AG08396 (cell line): ENCODE results near the gene VPS26C.
"Not testable (repeated sequence)": the region's sequence is repeated elsewhere in the genome, so short reads cannot be mapped to it uniquely, and the experiment has no call there.

Source experiments
- DNase-seq: peaks from one replicate; pipeline ENCODE4 v3.0.0; 2012; ENCODE audit warnings: low spot score, mixed read lengths

Gene VPS26C

DNA sequence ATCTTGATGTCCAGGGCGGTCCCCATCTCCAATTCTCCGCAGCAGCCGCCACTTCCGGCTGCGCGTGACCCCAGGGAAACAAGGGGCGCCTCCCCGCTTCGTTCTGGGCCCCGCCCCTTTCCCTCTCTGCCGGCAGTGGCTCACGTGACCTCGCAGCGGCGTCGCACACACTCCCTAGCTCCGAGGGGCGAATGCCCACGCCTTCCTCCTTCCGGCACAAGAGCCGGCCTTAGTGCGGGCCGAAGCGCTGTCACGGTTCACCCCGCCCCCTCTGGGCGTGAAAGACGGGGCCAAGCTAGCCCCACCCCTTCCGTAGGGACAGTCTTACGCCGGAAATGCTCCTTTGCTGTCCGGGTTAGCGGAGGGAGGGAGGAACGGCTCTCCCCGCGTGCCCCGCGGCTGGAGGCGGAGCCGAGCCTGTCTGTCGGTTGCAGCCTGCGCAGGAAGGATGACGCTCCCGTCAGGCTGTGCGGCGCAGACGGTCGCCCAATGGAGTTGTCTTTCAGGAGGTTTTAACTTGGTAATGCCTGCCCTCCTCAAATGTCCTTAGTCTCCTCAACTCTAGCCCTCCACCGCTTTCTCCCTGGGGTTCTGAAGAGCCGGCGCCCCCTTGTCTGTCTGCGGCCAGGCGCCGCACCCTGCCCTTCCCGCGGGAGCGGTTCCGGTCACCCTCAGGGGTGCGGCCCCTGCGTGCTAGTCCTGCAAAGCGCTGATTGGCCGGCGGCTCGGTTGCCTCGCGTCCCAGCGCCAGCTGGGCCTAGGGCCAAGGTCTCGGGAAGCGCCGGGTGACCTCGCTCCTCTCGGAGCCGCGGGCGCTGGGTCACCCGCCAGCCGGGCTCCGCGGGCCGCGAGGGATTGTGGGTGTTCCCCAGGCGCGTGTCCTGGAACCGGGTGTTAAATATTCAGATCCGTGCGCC, at the start of gene VPS26C:
TSS of gene VPS26C (minus strand) at position 66 of the 917 bp plus-strand sequence. CDS start at position 26, 40 bp downstream.
- DNase-seq, result peak; percentile 94

DNA sequence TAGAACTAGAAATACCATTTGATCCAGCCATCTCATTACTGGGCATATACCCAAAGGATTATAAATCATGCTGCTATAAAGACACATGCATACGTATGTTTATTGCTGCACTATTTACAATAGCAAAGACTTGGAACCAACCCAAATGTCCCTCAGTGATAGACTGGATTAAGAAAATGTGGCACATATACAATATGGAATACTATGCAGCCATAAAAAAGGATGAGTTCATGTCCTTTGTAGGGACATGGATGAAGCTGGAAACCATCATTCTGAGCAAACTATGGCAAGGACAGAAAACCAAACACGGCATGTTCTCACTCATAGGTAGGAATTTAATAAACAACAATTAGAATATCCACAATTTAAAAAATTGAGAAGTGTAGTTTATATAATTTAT, 48.9 kb upstream of the VPS26C start:
- DNase-seq, result not testable (repeated sequence)

DNA sequence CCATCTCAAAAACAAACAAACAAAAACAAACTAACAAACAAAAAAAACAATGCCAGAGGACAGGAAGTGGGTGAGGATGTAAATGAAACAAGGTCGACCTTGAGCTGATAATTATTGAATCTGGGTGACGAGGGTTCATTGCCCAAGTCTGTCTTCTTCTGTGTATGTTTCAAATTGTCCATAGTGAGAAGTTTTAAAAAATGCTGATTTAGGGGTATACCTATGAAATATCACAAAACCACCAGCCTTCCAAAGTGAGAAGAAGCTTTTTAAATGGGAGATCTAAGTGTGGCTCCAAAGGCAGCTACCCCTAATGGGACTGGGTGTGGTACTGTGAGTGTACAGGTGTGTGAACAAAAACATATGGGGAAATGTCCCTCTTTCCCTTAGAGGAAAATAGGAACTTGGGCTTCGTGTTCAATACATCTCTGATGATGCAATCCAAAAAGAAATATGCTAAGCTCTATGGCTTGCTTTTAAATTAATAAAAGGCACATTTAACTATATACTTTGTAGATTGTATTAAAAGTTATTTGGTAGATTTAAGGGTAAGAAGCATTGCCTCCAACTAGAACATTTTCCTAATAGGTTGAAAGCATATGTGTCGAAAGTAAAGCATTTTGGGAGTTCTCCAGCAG, 33.1 kb upstream of the VPS26C start:
- no peak for DNase-seq

DNA sequence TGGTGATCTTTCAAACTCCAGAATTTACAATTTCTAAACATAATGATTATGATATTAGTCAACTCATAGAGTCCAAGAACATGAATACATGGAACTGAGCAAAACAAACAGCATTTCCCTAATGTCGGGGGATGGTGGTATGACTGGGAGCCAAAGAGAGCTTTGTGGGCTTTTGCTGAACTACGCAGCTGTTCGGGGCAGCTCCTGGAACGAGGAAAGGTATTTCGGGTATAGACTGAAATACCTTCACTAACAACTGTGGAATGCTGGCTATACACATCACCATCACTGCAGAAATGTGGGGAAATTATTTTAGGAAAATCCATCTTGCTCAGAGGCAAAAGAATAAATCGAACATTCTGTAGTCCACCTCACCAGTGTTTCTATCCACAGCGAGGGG, 30.2 kb upstream of the VPS26C start:
- DNase-seq, result no peak

DNA sequence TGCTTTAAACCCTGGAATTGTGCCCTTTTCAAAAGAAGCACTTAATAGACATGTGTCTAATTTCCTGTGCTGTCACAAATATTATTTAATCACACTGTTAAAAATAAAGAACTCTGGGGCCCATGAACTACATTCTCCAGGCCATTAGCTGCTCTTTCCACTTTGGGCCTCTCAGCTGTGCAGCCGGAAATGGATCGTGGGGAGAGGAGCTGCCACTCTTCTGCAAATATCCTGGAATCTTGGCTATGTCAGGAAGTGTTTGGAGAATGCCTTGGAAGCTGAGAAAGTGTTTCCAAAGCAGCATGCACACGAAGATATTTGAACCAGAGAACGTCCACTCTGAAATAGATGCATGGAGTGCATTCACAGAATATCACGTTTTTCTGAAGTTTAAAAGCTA, 27.5 kb upstream of the VPS26C start:
- no peak for DNase-seq

DNA sequence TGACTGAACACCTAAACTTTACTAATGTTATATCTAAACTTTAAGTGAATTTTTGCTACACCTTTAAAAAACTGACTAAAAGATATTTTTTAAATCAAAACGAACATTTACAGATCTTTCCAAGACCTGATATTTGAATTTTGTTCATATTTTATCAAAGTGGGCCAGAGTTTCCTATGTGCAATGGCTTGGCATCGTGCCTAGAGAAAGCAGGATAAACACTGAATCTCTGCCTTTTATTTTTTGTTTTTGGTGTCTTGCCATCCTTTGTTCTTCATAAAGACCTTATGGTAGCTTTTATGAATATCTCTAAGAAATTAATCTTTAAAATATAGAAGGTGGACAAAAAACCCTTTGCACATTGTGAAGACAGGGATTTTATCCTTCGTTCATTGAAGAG, 25.8 kb upstream of the VPS26C start:
- DNase-seq, result no peak

DNA sequence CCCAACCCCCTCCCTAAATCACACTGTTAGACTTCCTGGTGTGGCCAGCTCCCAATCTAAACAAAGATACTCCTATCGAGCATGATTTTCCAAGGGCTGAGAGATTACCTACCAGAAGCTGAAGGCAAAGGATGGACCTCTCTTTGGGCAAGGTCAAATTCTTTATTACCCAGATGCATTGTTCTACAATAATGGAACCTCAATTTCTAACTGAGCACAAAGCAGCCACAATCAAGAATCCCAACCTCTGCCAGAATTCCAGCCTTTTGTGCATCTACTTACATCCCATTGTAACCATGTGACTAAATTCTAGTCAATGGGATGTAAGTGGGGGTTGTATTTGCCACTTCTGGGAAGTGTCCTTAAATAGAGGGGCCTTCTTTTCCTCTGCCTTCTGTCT, 24.9 kb upstream of the VPS26C start:
- no peak for DNase-seq

DNA sequence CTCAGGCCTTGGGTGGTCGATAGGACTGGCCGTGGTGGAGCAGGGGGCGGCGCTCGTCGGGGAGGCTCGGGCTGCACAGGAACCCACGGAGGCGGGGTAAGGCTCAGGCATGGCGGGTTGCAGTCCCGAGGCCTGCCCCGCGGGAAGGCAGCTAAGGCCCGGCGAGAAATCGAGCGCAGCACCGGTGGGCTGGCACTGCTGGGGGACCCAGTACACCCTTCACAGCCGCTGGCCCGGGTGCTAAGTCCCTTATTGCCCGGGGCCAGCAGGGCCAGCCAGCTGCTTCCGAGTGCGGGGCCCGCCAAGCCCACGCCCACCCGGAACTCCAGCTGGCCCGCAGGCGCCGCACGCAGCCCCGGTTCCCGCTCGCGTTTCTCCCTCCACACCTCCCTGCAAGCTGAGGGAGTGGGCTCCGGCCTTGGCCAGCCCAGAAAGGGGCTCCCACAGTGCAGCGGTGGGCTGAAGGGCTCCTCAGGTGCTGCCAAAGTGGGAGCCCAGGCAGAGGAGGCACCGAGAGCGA, 16.1 kb upstream of the VPS26C start:
- DNase-seq, result not testable (repeated sequence)

DNA sequence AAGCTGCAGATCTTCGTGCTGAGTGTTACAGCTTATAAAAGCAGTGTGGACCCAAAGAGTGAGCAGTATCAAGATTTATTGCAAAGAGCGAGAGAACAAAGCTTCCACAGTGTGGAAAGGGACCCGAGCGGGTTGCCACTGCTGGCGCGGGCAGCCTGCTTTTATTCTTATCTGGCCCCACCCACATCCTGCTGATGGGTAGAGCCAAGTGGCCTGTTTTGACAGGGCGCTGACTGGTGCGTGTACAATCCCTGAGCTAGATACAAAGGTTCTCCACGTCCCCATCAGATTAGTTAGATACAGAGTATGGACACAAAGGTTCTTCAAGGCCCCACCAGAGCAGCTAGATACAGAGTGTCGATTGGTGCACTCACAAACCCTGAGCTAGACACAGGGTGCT, 15.5 kb upstream of the VPS26C start:
- DNase-seq, result not testable (repeated sequence)

DNA sequence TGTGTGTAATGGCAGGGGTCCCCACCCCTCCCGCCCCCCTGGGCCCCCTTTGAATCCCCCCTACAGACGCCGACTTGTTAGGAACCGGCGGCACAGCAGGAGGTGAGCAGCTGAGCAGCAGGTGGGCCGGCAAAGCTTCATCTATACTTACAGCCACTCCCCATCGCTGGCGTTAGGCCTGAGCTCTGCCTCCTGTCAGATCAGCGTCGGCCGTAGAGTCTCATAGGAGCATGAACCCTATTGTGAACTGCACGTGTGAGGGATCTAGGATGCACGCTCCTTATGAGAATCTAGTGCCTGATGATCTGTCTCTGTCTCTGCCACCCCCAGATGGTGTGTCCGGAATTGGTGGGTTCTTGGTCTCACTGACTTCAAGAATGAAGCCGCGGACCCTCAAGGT, 14.9 kb upstream of the VPS26C start:
- no peak for DNase-seq

DNA sequence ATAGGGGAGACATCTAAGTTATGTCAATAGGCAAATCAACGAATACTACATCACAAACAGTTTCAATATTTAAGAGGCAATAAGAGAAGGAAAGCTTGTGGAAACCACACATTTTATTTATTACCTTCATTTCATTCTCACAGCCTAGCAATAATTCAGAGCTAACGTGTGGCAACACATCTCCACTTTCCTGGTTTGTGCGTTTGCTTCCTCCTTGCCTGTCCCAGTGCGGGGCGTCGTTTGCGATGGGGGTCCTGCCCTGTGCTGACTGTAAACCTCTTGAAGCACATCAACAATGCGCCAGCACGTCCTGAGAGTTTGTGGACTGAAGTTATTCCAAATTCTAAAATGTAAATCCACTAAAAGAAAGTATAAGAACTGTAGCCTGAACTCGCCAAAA, 14.4 kb upstream of the VPS26C start:
- DNase-seq, result no peak

DNA sequence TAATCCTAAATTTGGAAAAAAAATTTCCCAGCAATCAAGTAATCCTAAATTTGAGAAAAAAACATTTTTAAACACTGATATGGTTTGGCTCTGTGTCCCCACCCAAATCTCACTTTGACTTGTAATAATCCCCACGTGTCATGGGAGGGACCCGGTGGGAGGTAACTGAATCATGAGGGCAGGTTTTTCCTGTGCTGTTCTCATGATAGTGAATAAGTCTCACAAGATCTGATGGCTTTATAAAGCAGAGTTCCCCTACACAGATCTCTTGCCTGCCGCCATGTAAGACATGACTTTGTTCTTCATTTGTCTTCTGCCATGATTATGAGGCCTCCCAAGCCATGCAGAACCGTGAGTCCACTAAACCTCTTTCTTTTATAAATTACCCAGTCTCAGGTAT, 12.1 kb upstream of the VPS26C start:
- not testable (repeated sequence) for DNase-seq

DNA sequence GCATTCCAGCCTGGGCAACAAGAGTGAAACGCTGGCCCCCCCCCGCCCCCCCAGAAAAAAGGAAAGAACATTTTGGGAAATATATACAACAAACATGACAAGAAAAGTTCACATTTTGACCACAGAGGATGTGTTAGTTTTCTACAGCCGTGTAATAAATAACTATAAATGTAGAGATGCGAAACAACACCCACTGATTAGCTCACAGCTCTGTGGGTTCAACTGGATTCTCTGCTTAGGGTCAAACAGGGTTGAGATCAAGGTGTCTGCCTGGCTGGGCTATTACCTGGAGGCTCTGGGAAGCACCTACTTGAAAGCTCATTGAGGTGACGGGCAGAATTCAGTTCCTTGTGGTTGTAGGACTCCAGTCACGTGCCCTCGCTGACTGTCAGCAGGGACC, 11.1 kb upstream of the VPS26C start:
- no peak for DNase-seq

DNA sequence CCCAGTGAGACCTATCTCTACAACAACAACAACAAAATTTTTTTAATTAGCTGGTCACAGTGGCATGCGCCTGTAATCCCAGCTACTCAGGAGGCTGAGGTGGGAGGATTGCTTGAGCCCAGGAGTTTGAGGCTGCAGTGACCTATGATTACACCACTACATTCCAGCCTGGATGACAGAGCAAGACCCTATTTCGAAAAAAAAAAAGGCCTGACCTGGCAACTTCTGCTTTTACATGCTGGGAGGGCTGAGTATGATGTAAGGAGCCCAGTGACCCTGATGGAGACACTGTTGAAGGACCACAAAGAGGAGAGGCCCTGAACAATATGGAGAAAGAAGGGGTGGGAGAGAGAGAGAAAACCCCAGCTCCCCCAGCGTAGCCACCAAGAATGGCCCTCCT, 9.2 kb upstream of the VPS26C start:
- no peak for DNase-seq

DNA sequence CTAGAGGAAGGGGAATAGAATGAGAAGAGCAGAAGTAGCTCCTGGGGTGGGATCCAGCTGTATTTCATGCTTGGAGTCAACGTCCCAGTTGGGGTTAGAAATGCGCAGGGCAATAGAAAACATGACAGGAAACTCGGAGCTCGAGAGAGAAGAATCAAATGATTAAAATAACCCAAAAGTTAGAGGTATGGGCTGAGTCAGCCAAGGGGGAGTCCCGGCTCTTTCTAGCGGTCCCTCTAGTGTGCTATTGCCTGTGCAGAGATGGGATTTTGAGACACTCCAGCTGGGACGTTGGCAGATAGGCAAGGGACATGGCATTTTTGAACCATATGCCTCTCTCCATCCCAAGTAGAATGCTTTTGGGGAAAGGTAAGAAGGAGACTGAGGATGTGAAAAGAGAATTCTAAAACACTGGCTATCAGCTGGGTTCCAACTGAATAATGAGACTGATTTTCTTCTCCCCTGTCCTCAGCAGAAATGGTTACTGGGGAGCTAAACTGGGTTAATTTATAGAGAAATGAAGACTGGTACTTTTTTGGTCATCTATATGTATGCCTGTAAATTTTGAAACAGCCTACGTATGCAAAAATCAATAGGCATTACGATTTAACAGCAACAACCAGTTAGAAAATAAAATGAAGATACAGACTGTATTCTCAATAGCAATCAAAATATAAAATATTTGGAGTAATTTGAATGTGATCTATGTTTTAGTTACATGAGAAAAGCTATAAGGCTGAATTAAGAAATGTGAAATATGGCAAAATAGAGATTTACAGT, 7.0 kb upstream of the VPS26C start:
- no peak for DNase-seq

DNA sequence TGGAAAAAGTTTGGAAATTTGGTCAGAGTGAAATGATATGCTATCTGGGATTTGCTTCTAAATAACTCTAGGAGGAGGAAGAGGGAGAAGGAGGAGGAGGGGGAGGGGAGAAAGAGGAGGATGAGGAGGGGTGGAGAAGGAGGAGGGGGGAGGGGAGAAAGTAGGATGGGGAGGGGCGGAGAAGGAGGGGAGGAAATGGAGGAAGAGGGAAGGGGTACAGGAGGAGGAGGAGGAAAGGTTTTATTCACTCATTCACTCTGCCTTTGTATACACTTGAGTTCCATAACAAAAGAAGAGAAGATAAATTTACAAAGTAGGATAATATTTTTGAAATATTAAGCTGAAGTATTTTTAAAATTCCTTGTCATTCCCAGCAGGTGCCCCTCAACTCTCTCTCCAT, 6.3 kb upstream of the VPS26C start:
- DNase-seq, result no peak

DNA sequence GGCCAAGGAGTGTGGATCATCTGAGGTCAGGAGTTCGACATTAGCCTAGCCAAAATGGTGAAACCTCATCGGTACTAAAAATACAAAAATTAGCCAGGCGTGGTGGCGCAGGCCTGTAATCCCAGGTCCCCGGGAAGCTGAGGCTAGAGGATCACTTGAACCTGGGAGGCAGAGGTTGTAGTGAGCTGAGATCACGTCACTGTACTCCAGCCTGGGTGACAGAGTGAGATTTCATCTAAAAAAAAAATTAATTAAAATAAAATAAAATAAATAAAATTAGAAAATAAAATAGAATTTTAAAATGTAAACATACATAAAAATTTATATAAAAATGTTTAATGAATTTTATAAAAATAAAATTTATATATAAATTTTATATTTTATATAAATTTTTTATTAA, 5.8 kb upstream of the VPS26C start:
- no peak for DNase-seq

DNA sequence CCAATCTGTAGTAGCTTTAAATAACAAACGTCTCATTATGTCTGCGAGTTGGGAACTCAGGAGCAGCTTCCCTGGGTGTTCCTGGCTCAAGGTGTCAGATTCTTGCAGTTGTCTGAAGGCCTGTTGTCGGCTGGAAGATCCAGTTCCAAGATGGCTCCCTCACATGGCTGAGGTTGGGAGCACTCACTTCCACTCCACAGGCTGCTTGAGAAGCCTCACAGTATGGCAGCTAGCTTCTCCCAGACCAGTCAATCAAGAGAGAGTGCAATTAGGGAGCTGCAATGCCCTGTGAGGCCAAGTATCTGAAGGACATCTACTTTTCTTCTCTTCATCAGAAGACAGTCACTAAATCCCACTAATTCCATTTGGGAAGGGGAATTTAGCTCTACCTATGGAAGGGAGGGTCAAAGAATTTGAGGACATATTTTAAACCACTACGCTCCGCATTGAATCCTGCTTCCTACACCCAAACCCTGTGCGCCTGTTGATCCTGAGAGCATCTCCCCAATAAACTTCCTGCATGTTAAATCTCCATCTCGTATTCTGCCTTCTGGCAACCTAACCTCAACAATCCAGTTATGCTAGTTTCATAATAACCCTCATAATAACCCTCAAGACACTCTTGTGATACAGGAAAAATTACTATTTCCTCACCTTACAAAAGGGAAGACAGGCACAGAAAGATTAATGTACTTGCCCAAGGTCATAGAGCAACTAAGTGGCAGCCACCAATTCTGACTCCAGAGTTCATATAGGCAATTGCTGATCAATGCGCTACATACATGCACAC, 3.6 kb upstream of the VPS26C start:
- no peak for DNase-seq

DNA sequence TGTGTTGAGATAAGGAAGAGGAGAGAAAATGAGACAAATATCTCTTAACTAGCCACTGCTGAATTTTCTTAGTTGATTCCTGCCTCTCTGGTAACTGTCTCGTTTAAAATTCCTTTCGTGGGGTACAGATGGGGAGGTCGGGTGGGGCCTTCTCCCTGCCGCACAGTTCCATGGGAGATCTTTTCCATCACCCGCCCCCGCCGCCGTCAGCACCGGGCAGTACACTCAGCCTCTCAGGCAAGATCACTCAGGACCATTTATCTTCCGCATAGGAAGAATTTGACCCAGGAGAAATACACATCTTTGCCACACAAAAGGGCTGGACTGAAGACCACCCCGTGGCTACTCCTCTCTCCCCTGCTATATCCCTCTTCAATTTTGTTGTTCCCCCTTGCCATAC, 2.3 kb upstream of the VPS26C start:
- no peak for DNase-seq

DNA sequence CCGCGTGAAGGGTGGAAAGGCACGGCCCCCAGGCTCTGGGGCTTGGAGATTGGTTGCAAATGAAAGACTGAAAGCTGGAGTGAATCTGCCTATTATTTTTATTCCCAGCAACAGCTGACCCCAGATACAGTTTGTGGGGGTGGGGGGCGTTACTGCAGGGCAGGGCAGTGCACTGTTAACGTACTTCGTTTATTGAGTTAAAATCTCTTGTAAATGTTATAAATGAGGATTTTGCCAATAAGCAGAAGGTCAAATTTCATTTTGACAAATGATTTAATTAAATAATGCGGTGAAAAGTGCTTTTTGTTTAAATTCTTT, 1.0 kb upstream of the VPS26C start:
- no peak for DNase-seq

DNA sequence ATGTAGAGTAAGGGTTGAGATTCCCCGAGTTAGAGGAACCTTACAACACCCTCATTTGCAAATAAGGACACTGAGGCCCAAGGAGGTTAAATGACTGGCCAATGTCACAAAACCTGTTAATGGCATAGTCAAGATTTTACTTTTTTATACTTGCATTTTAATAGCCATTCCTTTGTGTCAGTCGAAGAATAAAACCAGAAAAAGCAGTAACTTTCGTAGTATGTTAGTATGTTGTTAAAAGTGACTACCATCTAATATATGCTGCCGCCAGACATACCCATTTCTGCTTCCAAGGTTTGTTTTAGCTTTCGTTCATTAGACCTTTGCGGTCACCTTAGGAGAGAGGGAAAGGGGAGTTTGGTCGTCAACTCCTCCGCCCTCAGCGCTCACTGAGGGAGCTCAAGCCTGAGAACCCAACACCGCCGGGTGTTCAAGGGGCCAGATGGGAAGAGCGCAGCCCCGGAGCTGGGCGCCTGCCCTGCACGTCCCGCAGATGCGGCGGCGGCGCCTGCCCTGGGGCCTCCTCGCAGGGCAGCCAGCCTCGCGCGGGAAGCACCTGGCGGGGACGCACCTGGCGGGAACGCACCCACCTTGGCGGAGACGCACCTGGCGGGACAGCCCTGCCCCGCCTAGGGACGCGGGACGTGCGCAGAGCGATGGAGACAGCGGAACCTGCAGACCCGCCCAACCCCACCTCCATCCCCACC, 466 bp downstream of the VPS26C start:
- peak; percentile 23 for DNase-seq
